HG03025 (cell line): ENCODE results near the gene DYNC1LI1.

Source experiments
- ATAC-seq: cut with Tn5 transposase; IDR thresholded peaks from one replicate; pipeline ENCODE4 v1.9.1; 2021; ENCODE audit warnings: mild to moderate bottlenecking, moderate library complexity; ENCODE audit not compliant: unreplicated experiment, low FRiP score

Gene DYNC1LI1

DNA sequence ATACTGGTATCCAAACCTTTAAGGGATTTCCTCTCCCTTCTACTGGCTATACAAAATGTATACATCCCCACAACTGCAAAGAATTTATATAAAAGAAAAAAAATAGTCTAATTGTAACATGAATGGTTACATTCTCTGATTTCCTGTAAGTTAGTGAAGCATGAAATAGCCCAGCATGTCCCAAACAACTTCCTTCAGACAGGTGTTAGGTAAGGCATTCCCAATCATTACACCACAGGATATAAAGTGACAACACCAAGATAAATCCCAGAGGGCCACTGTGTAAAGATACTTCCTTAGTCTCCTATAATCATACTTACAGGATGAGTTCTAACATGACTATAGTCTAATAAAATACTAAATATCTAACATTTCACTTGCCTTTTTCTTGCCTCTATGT lies 75.6 kb downstream of the DYNC1LI1 start:
- ATAC-seq = no peak

GRCh38 chr3:32493437-32494414 lies 76.9 kb downstream of the DYNC1LI1 start:
- no peak for ATAC-seq

DNA sequence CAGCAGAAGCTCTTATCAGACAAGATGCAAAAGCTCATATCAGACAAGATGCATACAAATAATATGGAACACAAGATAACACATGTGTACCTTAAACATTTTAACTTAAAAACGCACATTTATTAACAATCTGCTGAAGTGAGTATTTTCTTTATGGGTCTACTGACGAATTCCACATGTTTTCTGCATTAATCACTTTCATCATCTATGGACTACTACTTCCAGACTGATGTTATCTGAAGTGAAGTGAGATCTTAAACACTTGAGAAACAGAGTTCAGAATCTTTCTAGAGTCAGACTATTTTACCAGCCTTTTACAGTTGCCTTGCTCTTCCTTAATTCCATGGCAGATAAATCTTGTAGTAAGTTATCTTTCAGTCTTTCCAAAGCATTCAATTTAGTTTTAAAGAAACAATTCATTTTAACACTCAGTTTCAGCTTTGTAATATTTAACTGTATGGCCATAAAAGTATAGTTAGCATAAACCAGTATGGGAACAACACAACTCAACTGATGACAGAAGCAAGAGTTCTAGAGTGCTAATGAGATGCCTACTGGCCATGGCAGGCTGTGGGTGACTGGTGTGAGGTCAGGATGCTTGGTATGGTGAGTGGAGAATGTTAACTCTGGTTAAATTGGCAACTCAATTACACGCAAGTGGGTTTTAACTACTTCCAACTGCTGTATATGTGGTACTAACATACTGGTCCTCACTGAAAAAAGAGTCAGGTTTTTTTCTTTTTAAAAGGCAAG lies 77.8 kb downstream of the DYNC1LI1 start:
- ATAC-seq = no peak

DNA sequence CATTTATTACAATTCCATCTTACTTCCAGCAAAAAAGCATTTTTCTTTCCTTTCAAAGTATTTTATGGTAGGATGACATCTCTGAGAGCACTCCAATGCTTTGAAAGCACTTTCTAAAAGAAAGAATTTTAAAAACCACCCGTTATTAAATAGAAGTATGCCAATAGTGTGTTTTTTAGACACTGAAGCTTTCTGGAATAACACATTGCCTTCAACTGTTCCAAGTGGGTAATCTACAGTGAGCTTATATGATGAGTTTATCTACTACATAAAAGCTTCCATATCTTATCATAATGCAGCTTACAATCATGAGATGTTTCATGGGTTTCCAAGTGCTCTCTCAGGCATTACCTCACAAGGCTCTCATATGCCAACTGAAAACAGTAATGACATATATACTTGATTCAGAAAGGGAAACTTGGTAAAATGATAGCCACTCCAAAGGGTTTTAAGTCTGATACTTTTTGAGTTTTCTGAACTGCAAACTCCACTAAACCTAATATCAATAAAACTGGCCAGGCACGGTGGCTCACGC lies 82.1 kb downstream of the DYNC1LI1 start:
- ATAC-seq = no peak

DNA sequence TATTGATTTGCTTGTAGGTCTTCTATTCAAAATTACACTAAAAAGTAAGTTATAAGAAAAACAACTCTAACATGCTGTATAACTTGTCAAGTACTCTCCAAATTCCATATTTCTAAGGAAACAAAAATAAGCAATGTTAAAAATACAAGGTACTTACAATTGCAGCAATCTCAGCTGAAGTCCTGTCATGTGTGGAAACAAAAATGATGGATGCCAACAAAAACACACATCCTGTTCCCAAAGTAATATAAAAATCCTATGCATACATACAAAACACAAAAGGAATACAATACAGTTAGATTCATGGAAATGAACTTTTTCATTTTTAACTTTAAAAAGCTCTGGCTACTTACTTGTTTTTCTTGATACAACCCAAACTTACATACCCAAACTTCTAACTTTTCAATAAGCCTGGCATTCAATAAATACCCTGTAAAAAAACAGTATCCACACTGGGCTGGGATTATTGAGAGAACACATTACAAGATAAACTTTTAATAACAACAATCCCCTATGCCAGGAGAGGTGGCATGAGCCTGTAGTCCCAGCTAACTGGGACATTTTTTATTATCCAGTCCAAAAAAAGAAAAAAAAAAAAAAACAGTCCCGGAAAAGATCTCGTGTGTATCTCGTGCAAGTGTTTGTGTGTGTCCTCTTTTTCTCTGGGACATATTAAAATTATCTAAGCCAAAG lies 82.7 kb downstream of the DYNC1LI1 start:
- no peak for ATAC-seq

- no peak for ATAC-seq
Measured at GRCh38 chr3:32484436-32484835, 86.2 kb downstream of the DYNC1LI1 start.

DNA sequence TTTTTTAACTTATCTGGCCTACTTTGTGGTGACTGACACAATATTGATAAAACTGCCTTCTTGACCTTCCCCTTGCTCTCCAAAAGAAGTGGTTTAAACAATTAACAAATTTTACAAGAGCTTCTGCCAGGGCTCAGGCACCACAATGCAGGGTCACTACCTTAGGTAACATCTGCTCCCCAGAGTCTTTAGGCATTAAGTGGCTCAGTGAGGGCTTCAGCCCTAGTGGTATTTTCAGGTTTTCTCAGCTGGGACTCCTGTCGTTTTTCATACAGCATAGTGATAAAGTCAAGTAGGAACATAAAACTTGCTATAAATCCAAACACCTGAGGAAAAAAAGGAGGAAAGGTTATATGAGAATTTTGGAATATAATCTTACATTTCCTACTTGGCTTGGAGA lies 86.9 kb downstream of the DYNC1LI1 start:
- no peak for ATAC-seq

GRCh38 chr3:32482693-32483092 lies 88.0 kb downstream of the DYNC1LI1 start:
- ATAC-seq = no peak

GRCh38 chr3:32481791-32482631 lies 88.6 kb downstream of the DYNC1LI1 start:
- ATAC-seq = no peak

DNA sequence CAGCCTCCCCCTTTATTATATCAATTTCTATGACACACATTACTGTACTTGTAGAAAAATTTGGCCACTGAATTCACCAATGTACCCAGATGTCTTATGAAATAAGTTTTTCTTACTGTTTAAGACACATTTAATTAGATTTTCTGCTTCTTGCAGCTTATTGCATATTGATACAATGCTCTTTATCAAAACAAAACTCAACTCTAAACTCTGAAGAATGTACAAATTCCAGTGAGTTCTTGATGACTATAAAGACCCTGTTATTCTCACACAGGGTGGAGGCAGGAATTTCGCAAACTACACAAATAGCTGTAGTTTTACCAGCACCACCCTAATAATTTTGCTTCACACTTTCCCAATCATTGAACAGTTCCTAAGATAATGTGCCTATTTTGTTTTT lies 90.1 kb downstream of the DYNC1LI1 start:
- no peak for ATAC-seq
